Transverse colon (tissue), 3 donors: ENCODE measurements around the gene PTTG2.

ENCODE experiments used
- CTCF ChIP-seq, 5 experiments: fragments of 200-600 bp in 3 of 5; fragments of 450-650 bp in 2 of 5; sonication (generic) in 3 of 5; IDR thresholded peaks; 1 replicate in 2 of 5; 2 replicates in 3 of 5; pipeline ENCODE4 v1.5.1; 2016 to 2017; ENCODE audit warnings: antibody characterized with exemption in 5 of 5, inconsistent platforms in 3 of 5, mild to moderate bottlenecking in 2 of 5, moderate library complexity in 1 of 5
- POLR2A ChIP-seq: fragments of 450-650 bp; IDR thresholded peaks from one replicate; pipeline ENCODE4 v1.6.1; 2016; ENCODE audit warnings: antibody characterized with exemption, mild to moderate bottlenecking, moderate library complexity

GRCh38 chr4:37960679-37961450 is 667 bp downstream of the PTTG2 start:
- TF ChIP-seq CTCF (IDR thresholded peaks at IDR 0.05) (no peak), POLR2A (no peak)
